Activated naive CD8-positive, alpha-beta T cell treated with anti-CD3 and anti-CD28 coated beads, Interleukin-2, amount 50 U/mL, for 24 hours (primary cell): Measurements from ENCODE around the gene RERE.

Experiments
- ATAC-seq: fragments of 150-1000 bp; cut with Tn5 transposase; one replicate; pipeline ENCODE4 v1.10.0; 2021
- DNase-seq: peaks from one replicate; pipeline ENCODE4 v3.0.0; 2021
- H3K27ac Mint-ChIP-seq: one replicate; pipeline ENCODE4 v1.8.0; 2021; ENCODE audit warnings: mild to moderate bottlenecking, mixed read lengths
- H3K27me3 Mint-ChIP-seq: one replicate; pipeline ENCODE4 v1.8.0; 2021; ENCODE audit warnings: mixed read lengths
- H3K36me3 Mint-ChIP-seq: one replicate; pipeline ENCODE4 v1.8.0; 2021; ENCODE audit warnings: low read depth, mixed read lengths
- H3K4me1 Mint-ChIP-seq: one replicate; pipeline ENCODE4 v1.8.0; 2021; ENCODE audit warnings: mixed read lengths
- H3K4me3 Mint-ChIP-seq: one replicate; pipeline ENCODE4 v1.8.0; 2021; ENCODE audit warnings: mild to moderate bottlenecking, moderate library complexity, mixed read lengths
- H3K9me3 Mint-ChIP-seq: one replicate; pipeline ENCODE4 v1.8.0; 2021; ENCODE audit warnings: mixed read lengths

Gene RERE

DNA sequence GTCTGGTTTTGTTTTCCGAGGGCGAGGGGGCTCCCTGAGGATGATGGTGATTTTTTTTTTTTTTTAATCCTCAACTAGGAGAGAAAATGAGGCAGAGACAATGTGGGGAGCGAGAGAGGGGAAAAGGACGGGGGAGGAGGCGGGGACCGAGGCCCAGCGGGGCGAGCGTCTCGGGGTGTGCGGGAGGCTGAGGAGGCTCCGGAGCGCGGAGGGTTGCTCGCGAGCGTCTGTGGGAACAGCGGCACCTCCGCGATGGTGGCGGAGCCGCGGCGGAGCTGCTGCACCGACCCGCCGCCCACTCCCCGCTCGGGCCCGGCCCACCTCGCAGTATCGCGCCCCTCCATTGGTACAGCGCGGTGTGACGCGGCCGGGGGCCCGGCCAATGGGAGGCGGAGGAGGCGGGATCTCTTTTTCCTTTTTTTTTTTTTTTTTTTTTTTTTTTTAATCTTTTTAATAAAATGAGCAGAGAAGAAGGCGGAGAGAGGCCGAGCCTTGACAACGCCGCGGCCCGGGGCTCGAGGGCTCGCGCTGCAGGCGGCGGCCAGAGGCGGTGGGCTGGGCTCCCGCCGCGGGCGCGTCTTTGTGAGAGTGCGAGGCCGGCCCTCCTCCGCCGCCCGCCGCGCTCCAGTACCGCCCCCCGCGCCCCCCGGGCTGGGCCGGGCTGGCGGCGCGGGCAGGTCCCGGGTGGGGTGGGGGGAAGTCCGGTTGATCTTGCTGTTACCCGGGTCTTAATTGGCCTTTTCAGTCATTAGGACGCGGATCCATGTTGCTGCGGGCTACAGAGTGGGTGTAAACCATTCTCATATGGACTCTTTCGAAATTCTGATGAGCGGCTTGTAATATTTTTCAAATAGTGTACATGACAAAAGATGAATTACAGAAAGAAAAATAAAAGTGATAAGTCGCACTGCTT is at the start of gene RERE:
TSS of gene RERE (minus strand) at position 229 of the 913 bp plus-strand sequence.
- Mint-ChIP-seq H3K9me3 (no peaks in the 10 kb centered on the region), H3K4me3 (peak within 1 kb of the TSS; percentile 92), H3K36me3 (no peaks in the 10 kb centered on the region), H3K27me3 (no peaks in the 10 kb centered on the region), H3K4me1 (peaks cover 49% of the 10 kb centered on the region), H3K27ac (peak within 1 kb of the TSS; percentile 92)
- DNase-seq: peak; percentile 97
- ATAC-seq: peak; percentile 98

- Mint-ChIP-seq H3K27ac (peak overlapping the region; percentile 96), H3K4me3 (peak overlapping the region; percentile 63), H3K9me3 (no peaks in the 10 kb centered on the region), H3K27me3 (no peaks in the 10 kb centered on the region), H3K36me3 (peaks cover 92% of the 10 kb centered on the region), H3K4me1 (peaks cover 70% of the 10 kb centered on the region)
- ATAC-seq (peak; percentile 75), DNase-seq (peak; percentile 75)
Measured at GRCh38 chr1:8866792-8867415, 49.5 kb upstream of the RERE start.

GRCh38 chr1:8866173-8866791 is 48.8 kb upstream of the RERE start:
- Mint-ChIP-seq H3K27me3 (no peaks in the 10 kb centered on the region), H3K27ac (peak overlapping the region; percentile 96), H3K4me1 (peaks cover 64% of the 10 kb centered on the region)

DNA sequence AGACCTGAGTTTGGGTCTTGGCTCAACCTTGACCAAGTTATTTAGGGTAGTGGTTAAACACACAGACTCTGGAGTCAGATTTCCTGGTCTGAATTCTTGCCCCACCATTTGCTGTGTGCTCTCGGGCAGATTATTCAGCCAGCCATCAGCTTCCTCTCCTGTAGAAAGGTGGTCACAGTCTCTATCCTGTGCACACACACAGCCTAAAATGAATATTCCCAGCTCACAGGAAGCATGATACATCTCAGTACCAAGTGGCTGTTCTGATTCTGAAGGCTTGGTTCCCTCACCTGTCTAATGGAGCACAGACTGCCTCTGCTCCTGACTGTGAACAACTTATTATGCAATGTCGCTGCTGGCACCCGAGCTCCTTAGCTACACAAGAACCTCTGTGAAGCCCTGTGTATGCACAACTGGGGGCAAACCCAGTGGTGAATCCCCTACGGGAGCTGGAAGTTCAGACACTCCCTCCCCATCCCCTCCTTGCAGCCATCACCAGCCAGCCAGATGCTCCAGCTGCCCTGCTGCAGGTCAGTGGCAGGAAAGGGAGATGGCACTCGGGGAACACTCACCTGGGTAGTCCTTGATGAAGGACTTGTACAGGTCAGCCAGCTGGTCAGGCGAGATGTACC is 47.4 kb upstream of the RERE start:
- ATAC-seq: no peak
- H3K9me3 Mint-ChIP-seq: no peaks in the 10 kb centered on the region
- no peak for DNase-seq
- peaks cover 61% of the 10 kb centered on the region for H3K4me1 Mint-ChIP-seq
- H3K27ac Mint-ChIP-seq: peak overlapping the region; percentile 39
- peaks cover 90% of the 10 kb centered on the region for H3K36me3 Mint-ChIP-seq
- no peaks in the 10 kb centered on the region for H3K27me3 Mint-ChIP-seq
- no peak overlapping the region for H3K4me3 Mint-ChIP-seq

More at GRCh38 chr1:8866173-8866791, 48.8 kb upstream of the RERE start:
- Mint-ChIP-seq H3K4me3 (peak overlapping the region; percentile 63), H3K36me3 (peaks cover 92% of the 10 kb centered on the region), H3K9me3 (no peaks in the 10 kb centered on the region)
- ATAC-seq (no peak), DNase-seq (no peak)

- Mint-ChIP-seq H3K4me1 (peaks cover 57% of the 10 kb centered on the region), H3K36me3 (peaks cover 86% of the 10 kb centered on the region)
Measured at GRCh38 chr1:8863794-8864233, 46.4 kb upstream of the RERE start.

DNA sequence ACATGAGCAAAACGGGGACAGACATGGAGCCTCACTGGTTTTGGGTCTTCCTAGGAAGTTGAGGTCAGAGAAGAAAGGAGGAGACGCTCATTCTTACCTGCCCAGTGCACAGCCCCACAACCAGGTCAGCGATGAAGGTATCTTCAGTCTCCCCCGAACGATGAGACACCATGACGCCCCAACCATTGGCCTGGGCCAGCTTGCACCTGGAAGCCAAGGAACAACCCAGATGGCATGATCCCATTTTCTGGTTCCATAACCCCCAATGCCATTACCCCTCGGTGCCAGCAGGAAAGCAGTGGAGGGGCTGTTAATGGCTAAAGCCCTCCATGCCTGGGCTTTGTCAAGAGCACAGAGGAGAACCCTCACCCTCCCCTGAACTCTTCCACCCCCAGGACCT is 45.7 kb upstream of the RERE start:
- H3K36me3 Mint-ChIP-seq: peaks cover 88% of the 10 kb centered on the region
- ATAC-seq: no peak
- H3K27ac Mint-ChIP-seq: peak overlapping the region; percentile 62
- DNase-seq: no peak
- no peaks in the 10 kb centered on the region for H3K27me3 Mint-ChIP-seq
- H3K9me3 Mint-ChIP-seq: no peaks in the 10 kb centered on the region
- H3K4me1 Mint-ChIP-seq: peaks cover 60% of the 10 kb centered on the region
- no peak overlapping the region for H3K4me3 Mint-ChIP-seq

More at GRCh38 chr1:8863794-8864233, 46.4 kb upstream of the RERE start:
- no peak for ATAC-seq
- no peak for DNase-seq
- H3K27me3 Mint-ChIP-seq: no peaks in the 10 kb centered on the region
- peak overlapping the region; percentile 62 for H3K27ac Mint-ChIP-seq
- no peak overlapping the region for H3K4me3 Mint-ChIP-seq
- no peaks in the 10 kb centered on the region for H3K9me3 Mint-ChIP-seq

DNA sequence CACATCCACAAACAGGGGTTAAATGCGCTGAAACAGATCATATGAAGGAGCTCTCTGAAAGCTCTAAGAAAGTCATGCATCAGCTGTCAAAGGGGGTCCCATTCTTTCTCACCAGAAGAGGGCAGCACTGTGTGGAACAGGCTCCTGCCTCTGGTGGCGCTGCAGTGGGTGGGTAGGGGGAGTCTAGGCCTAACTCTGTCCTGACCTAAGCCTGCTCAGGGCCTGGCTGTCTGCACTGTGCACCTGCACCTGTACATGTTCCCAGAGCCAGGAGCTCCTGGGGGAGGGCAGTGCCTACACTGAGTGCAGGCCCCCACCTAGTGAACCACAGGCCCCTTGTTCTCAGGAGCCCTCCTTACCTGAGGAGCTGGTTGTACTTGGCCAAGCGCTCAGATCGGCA is 45.1 kb upstream of the RERE start:
- H3K4me3 Mint-ChIP-seq: peak overlapping the region; percentile 21
- H3K9me3 Mint-ChIP-seq: no peaks in the 10 kb centered on the region
- H3K27ac Mint-ChIP-seq: peak overlapping the region; percentile 62
- peak; percentile 7 for ATAC-seq
- peaks cover 56% of the 10 kb centered on the region for H3K4me1 Mint-ChIP-seq
- peak; percentile 62 for DNase-seq
- H3K36me3 Mint-ChIP-seq: peaks cover 85% of the 10 kb centered on the region
- no peaks in the 10 kb centered on the region for H3K27me3 Mint-ChIP-seq

- Mint-ChIP-seq H3K9me3 (no peaks in the 10 kb centered on the region), H3K4me1 (peaks cover 42% of the 10 kb centered on the region), H3K27me3 (no peaks in the 10 kb centered on the region), H3K36me3 (peaks cover 76% of the 10 kb centered on the region), H3K27ac (peak overlapping the region; percentile 69), H3K4me3 (no peak overlapping the region)
- DNase-seq (no peak), ATAC-seq (no peak)
Measured at GRCh38 chr1:8860738-8861516, 43.5 kb upstream of the RERE start.

- no peaks in the 10 kb centered on the region for H3K27me3 Mint-ChIP-seq
- peak overlapping the region; percentile 2 for H3K4me3 Mint-ChIP-seq
- H3K27ac Mint-ChIP-seq: peak overlapping the region; percentile 61
- peaks cover 59% of the 10 kb centered on the region for H3K36me3 Mint-ChIP-seq
- DNase-seq: peak; percentile 54
- no peaks in the 10 kb centered on the region for H3K9me3 Mint-ChIP-seq
- peaks cover 31% of the 10 kb centered on the region for H3K4me1 Mint-ChIP-seq
- peak; percentile 38 for ATAC-seq
Measured at GRCh38 chr1:8858888-8859706, 41.7 kb upstream of the RERE start.

DNA sequence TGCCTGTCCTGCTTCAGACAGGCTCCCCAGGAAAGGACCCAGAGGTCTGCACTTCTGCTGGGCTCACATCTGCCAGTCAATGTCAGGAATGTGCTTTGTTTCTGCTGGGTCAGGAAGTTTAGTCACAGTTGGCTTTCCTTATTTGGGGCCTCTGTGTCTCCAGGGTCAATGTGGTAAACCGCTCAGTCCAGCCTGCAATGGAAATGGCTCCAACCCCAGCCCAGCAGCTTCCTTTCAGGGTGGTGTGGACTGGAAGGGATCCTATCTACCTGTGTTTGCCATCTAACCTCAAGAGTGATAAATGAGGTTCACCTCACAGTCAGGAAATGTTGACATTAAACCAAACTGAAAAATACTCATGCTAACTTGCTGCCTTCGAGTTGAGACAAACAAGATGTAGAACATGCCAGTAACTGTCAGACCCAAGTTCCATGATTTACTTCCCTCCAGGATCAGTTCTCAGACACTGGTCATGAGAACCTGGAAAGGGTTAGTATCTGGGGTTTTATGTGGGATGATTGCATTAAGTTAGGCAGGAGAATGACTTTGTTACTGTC is 40.8 kb upstream of the RERE start:
- Mint-ChIP-seq H3K4me1 (peaks cover 31% of the 10 kb centered on the region), H3K9me3 (no peaks in the 10 kb centered on the region), H3K27me3 (no peaks in the 10 kb centered on the region), H3K27ac (peak overlapping the region; percentile 71), H3K36me3 (peaks cover 50% of the 10 kb centered on the region), H3K4me3 (no peak overlapping the region)
- DNase-seq (no peak), ATAC-seq (peak; percentile 8)

GRCh38 chr1:8856689-8857412 is 39.4 kb upstream of the RERE start:
- Mint-ChIP-seq H3K4me1 (peaks cover 26% of the 10 kb centered on the region), H3K27ac (peak overlapping the region; percentile 46), H3K27me3 (no peaks in the 10 kb centered on the region), H3K4me3 (no peak overlapping the region), H3K36me3 (peaks cover 38% of the 10 kb centered on the region), H3K9me3 (no peaks in the 10 kb centered on the region)
- ATAC-seq (no peak), DNase-seq (no peak)

DNA sequence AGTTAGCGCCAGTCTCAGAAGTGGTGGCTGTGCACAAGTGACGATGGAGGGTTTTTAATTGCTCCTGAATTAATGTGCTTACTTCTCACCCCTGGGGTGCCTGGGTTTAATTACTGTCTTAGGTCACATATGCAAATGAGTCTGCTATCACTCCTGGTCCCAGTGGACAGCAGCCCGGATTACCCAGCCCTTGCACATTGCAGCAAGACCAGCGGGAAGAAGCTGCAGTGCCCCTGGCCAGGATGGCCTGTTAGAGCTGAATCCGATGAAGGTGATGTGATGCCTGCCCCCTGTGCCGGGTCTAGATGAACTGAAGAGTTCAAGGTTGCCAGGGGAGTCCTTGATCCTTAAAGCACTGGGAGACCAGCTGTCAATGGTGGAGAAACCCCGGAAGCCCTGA is 36.8 kb upstream of the RERE start:
- no peaks in the 10 kb centered on the region for H3K27me3 Mint-ChIP-seq
- no peaks in the 10 kb centered on the region for H3K9me3 Mint-ChIP-seq
- peaks cover 16% of the 10 kb centered on the region for H3K36me3 Mint-ChIP-seq
- no peak for ATAC-seq
- H3K4me1 Mint-ChIP-seq: peaks cover 12% of the 10 kb centered on the region
- H3K4me3 Mint-ChIP-seq: no peak overlapping the region
- no peak for DNase-seq
- no peak overlapping the region for H3K27ac Mint-ChIP-seq
